GM12873 (cell line): ENCODE data around the gene UBIAD1.

ENCODE experiments used
- CTCF ChIP-seq: IDR thresholded peaks from 2 replicates; pipeline ENCODE4 v1.5.1; 2012; ENCODE audit warnings: low read depth, mild to moderate bottlenecking, moderate library complexity, low read length, control low read depth; ENCODE audit not compliant: insufficient read depth; ENCODE audit errors: missing control alignments

The UBIAD1 gene

GRCh38 chr1:11283151-11283550, 10.2 kb downstream of the UBIAD1 start:
- no peak for TF ChIP-seq CTCF

- TF ChIP-seq CTCF: no peak
Observed at GRCh38 chr1:11284784-11285183, 11.8 kb downstream of the UBIAD1 start.

GRCh38 chr1:11285883-11286734, 13.1 kb downstream of the UBIAD1 start:
- peak; percentile 29 for TF ChIP-seq CTCF

GRCh38 chr1:11286735-11287410, 13.9 kb downstream of the UBIAD1 start:
- TF ChIP-seq CTCF: no peak

GRCh38 chr1:11289064-11289463, 16.1 kb downstream of the UBIAD1 start:
- no peak for TF ChIP-seq CTCF

GRCh38 chr1:11291049-11291448, 18.1 kb downstream of the UBIAD1 start:
- TF ChIP-seq CTCF: no peak

GRCh38 chr1:11293856-11294255, 20.9 kb downstream of the UBIAD1 start:
- no peak for TF ChIP-seq CTCF
